Transverse colon (tissue), 4 donors: Measurements from ENCODE around the gene LRRC36.

Source experiments
- CTCF ChIP-seq, 5 experiments: fragments of 200-600 bp in 3 of 5; fragments of 450-650 bp in 2 of 5; sonication (generic) in 3 of 5; IDR thresholded peaks; 1 replicate in 2 of 5; 2 replicates in 3 of 5; pipeline ENCODE4 v1.5.1; 2016 to 2017; ENCODE audit warnings: antibody characterized with exemption in 5 of 5, inconsistent platforms in 3 of 5, mild to moderate bottlenecking in 2 of 5, moderate library complexity in 1 of 5
- POLR2AphosphoS5 ChIP-seq, 3 donors: sonication (generic); formaldehyde crosslinking; IDR thresholded peaks; one replicate each; pipeline ENCODE4 v1.6.1; 2016; ENCODE audit warnings: antibody characterized with exemption in 3 of 3

- TF ChIP-seq CTCF (IDR thresholded peaks at IDR 0.05) = no peak
- no peak for TF ChIP-seq POLR2AphosphoS5 (IDR thresholded peaks at IDR 0.05)
These were observed 74.3 kb downstream of the LRRC36 start for GRCh38 chr16:67400901-67401300.
